GM18505 (cell line): Measurements from ENCODE around the gene COL26A1.
"Not testable (repeated sequence)": the region's sequence is repeated elsewhere in the genome, so short reads cannot be mapped to it uniquely, and the experiment has no call there.

Source experiments
- ATAC-seq: cut with Tn5 transposase; IDR thresholded peaks from one replicate; pipeline ENCODE4 v1.9.1; 2021; ENCODE audit not compliant: unreplicated experiment
- POLR2A ChIP-seq: IDR thresholded peaks from 4 replicates; pipeline ENCODE4 v1.6.1; 2011; ENCODE audit warnings: borderline replicate concordance; ENCODE audit not compliant: insufficient read depth, insufficient read length; ENCODE audit errors: extremely low read depth

Gene COL26A1

DNA sequence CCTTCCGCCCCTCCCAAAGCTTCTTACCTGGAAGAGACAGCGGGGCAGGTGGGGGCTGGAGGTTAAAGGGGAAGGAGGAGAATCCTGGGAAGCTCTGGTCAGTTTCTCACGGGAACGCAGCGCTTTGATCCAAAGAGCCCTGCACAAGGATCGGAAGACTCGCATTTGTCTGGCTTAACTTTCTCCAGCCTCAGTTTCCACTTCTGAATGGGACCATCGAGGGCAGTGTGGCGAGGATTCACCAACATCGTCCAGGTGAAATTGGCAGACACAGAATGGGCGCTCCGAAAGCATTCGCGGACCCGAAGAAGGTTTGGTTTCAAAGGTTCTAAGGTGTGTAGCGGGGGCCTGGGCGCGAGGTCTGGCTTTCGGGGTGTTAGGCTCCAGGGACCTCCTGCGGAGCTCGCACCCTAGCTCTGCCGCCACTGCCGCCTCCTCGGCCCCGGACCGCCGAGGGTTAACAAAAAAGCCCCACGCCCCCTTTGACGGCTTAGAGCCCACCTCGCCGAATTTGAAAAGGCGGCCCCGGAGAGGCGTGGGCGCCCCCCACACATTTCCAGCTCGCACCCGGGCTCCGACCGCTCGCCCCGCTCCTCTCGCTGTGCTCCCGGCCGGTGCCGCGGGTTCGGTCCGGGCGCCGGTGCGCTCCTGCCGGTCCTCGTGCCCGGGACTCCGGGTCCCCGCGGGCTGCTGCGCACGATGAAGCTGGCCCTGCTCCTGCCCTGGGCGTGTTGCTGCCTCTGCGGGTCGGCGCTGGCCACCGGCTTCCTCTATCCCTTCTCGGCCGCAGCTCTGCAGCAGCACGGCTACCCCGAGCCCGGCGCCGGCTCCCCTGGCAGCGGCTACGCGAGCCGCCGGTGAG, at the start of gene COL26A1:
Gene COL26A1, plus strand, starts transcription at position 542 of the 862 bp plus-strand sequence. Its CDS starts 158 bp downstream, at position 700.
- TF ChIP-seq POLR2A: no peak
- no peak for ATAC-seq

DNA sequence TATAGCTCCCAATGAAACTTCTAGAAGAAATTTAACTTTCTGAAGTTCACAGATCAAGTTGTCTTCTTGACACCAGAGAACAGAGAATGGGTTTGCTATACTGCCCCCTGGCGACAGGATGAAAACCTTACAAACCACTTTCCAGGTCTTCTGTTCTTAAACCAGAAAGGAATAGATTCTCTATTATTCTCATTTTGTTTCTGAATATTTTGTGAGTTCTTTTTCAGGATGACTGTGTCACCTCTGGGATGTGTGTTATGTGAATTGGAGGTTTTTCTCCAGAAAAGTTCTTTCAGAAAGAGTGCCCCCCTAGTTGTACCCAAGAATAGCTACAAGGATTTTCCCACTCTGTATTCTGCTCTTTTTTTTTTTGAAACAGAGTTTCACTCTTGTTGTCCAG, 47.3 kb upstream of the COL26A1 start:
- ATAC-seq: no peak

DNA sequence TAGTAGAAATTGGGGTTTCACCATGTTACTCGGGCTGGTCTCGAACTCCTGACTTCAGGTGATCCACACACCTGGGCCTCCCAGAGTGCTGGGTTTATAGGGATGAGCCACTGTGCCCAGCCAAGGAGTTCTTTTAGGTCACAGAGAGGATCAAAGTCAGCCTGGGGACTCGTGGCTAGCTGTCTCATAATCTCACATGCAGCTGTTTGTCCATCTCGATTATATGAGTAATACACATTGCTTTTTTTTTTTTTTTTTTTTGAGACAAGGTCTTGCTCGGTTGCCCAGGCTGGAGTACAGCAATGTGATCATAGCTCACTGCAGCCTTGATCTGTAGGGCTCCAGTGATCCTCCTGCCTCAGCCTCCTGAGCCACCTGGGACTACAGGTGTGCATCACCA, 43.3 kb upstream of the COL26A1 start:
- ATAC-seq: no peak
- TF ChIP-seq POLR2A: no peak

More for the DNA sequence above, 47.3 kb upstream of the COL26A1 start:
- no peak for TF ChIP-seq POLR2A

DNA sequence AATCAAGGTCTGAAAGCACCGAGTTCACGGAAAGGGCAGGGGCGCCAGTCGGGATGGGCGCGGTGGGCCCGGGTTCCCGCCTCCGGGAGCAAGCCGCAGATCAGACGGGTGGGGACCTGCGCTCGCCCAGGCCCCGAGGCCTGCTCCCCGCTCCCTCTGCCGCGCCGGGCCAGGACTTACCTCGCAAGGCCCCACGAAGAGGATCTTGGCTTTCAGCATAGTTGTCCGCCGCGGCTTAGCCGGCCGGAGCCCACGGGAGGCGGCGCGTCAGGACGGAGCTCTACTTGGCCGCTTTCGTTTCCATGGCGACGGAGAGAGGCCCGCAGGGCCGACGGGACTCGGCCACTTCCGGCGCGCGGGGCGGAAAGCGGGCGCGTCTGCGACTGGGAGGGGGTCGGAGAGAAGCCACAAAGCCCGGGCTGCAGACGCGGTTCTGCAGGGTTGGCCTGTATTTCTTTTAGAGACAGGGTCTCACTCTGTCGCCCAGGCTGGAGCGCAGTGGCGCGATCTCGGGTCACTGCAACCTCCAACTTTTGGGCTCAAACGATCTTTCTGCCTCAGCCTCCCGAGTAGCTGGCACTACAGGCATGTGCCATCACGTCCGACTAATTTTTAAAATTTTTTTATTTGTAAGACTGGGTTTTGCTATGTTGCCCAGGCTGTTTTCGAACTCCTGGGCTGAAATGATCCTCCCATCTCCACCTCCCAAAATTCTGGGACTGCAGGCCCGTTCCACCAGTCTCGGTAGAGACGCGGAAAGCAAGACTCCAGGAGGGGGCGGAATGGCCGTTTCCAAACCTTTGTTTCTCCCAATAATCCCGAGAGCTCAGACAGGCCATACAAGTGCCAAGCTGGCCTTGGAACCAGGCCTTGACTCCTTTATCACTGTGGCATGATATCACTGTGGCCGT, 40.9 kb upstream of the COL26A1 start, which contains the start of gene IFT22:
Gene IFT22, minus strand, starts transcription at position 322 of the 911 bp plus-strand sequence. Its CDS starts 103 bp downstream, at position 219.
- peak; percentile 72 for TF ChIP-seq POLR2A
- ATAC-seq: peak; percentile 95

DNA sequence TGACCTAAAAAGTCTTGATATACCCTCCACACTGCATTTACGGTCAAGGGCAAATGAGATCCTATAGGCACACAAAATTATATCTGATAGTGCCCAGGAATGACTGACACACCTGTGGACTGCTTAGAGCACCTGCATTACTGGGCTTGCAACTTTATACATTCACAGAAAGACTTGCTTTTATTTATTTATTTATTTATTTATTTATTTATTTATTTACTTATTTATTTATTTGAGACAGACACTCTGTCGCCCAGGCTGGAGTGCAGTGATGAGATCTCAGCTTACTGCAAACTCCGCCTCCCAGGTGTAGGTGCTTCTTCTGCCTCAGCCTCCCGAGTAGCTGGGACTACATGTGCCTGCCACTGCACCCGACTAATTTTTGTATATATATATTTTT, 34.5 kb upstream of the COL26A1 start:
- TF ChIP-seq POLR2A: no peak
- ATAC-seq: no peak

DNA sequence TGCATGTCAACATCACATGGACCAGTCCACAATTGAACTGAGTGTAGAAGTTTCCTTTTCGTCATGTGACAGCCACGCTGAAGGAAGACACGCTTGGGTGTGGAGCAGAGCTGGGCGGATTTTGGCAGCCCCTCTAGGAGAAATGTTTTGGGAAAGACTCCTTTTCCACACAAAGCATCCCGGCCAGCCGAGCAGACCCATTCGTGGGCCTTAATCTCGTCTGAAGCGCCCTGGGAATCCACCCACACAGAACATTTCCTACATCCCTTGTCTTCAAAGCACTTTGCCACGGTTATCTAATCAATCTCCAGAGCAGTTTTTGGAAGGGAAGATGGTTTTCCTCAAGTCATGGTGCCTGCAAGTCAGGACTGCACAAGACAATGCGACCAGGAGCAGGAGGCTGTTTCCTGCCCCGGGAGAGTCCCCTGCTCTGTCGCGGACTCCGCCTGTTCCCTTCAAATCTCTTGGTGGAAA, 32.6 kb upstream of the COL26A1 start:
- ATAC-seq: no peak
- TF ChIP-seq POLR2A: no peak

DNA sequence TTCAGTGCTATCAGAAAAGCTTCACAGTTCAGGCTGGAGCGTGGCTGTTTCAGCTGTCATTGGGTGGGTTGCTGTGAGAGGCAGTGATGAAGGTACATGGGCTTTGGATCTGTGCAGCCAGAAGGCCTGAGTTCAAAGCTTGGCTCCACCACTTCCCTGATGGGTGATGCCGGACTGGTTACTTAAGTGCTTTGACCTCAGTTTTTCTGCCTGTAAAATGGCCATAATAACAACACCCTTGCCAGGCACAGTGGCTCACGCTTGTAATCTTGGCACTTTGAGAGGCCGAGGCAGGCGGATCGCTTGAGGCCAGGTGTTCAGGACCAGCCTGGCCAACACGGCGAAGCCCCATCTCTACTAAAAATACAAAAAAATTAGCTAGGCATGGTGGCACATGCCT, 30.6 kb upstream of the COL26A1 start:
- no peak for TF ChIP-seq POLR2A

DNA sequence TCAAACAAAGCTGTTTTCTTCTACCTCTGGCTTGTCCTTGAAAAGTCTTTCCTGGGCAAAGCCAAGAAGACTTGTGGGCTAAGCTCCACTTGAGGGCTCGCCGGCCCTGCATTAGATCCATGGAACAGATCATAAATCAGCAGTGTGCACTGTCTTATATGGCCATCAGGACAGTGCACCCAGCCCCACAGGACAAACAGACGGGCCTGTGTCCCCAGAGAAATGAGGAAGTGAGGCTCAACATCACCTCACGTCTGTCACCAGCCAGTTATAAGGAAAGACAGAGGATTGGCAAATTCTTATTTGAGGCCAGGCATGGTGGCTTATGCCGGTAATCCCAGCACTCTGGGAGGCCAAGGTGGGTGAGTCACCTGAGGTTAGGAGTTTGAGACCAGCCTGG, 28.8 kb upstream of the COL26A1 start:
- no peak for ATAC-seq
- TF ChIP-seq POLR2A: no peak

More for the DNA sequence above, 30.6 kb upstream of the COL26A1 start:
- ATAC-seq: no peak

DNA sequence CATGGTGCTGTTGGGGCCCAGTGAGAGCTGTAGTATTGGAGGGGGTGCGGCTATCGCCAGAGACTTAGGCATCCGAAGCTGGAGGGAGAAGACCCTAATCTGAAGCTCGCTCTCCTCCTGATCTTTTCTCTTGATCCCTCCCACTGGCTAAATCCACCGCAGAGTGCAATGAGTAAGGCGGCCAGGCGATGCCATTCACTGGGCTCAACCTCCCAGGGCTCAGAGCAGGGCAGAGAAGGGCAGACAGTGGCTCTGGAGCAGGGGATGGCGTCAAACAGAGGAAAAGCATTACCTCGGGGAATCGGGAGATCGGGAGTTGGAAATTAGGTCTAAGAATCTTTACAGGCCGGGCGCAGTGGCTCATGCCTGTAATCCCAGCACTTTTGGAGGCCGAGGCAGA, 22.3 kb upstream of the COL26A1 start:
- no peak for TF ChIP-seq POLR2A
- no peak for ATAC-seq

DNA sequence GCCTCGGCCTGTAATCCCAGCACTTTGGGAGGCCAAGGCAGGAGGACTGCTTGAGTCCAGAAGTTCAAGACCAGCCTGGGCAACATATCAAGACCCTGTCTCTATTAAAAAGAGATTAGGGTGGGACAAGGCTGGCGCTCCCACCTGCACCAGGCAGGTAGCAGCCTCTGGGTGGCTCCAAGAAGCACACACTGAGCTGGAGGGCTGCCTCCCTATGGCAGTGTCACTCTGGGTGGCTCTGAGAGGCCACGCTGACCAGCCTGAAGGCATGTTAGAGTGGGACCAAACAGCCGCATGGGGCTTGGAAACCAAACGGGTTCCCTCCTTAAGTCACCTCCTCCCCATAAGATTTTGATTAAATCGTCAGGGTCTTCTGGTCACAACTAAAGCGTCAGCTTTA, 19.8 kb upstream of the COL26A1 start:
- no peak for ATAC-seq

DNA sequence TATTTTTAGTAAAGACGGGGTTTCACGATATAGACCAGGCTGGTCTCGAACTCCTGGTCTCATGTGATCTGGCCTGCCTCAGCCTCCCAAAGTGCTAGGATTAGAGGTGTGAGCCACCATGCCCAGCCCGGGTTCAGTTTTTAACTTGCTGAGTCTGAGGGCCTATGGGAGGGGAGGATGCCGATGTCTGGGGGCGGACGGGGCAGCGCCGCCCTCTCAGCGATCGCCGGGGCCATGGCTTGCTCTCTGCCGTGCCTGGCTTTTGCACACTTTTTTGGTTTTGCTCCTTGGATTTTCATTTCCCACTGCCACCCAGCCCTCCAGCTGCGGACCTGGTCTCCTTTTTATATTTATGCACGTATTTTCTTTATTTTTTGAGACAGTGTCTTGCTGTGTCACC, 15.2 kb upstream of the COL26A1 start:
- no peak for ATAC-seq
- TF ChIP-seq POLR2A: no peak

More for the DNA sequence above, 19.8 kb upstream of the COL26A1 start:
- TF ChIP-seq POLR2A: no peak

DNA sequence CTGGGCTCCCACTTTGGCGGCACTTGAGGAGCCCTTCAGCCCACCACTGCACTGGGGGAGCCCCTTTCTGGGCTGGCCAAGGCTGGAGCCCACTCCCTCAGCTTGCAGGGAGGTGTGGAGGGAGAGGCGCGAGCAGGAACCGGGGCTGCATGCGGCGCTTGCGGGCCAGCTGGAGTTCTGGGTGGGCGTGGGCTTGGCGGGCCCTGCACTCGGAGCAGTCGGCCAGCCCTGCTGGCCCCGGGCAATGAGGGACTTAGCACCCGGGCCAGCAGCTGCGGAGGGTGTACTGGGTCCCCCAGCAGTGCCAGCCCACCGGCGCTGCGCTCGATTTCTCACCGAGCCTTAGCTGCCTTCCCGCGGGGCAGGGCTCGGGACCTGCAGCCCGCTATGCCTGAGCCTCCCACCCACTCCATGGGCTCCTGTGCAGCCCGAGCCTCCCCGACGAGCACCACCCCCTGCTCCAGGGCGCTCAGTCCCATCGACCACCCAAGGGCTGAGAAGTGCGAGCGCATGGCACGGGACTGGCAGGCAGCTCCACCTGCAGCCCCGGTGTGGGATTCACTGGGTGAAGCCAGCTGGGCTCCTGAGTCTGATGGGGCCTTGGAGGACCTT, 14.1 kb upstream of the COL26A1 start:
- not testable (repeated sequence) for ATAC-seq

DNA sequence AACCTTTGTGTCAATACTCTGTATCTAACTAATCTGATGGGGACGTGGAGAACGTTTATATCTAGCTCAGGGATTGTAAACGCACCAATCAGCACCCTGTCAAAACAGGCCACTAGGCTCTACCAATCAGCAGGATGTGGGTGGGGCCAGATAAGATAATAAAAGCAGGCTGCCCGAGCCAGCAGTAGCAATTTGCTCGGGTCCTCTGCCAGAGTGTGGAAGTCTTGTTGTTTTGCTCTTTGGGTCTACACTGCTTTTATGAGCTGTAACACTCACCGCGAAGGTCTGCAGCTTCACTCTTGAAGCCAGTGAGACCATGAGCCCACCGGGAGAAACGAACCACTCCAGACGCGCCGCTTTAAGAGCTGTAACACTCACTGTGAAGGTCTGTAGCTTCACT, 13.4 kb upstream of the COL26A1 start:
- not testable (repeated sequence) for ATAC-seq
